Posterior cingulate gyrus (tissue), 11 donors: ENCODE results near the gene MVD.

Source experiments
- DNase-seq, 10 donors: peaks; one replicate each; pipeline versions ENCODE4 v3.0.0 to v3.0.0-alpha.2; 2020 to 2021; ENCODE audit warnings: mixed read lengths in 3 of 10
- intact Hi-C: fragments of 100-400 bp; cut with DNase I; formaldehyde crosslinking; loops from one replicate; pipeline ENCODE4 v1.15.1; 2023

The MVD gene

GRCh38 chr16:88631920-88632586 is 30.8 kb downstream of the MVD start:
- intact Hi-C loops: loop anchor here (10.0 kb wide), 1 partner anchor 543 kb away; the partner anchor contains the start of gene CDH15
- no peak for DNase-seq

- no peak for DNase-seq
- intact Hi-C loops: loop anchor here (10.0 kb wide), 1 partner anchor 543 kb away; the partner anchor contains the start of gene CDH15
These were observed 31.5 kb downstream of the MVD start for GRCh38 chr16:88631384-88631783.

- intact Hi-C loops: loop anchor here (10.0 kb wide), 1 partner anchor 544 kb away; the partner anchor contains the start of gene CDH15
- no peak for DNase-seq
These were observed 31.9 kb downstream of the MVD start for GRCh38 chr16:88630941-88631340.

GRCh38 chr16:88630433-88630832 is 32.5 kb downstream of the MVD start:
- intact Hi-C loops: loop anchor here (10.0 kb wide), 1 partner anchor 544 kb away; the partner anchor contains the start of gene CDH15

GRCh38 chr16:88629835-88630234 is 33.1 kb downstream of the MVD start:
- intact Hi-C loops: loop anchor here (10.0 kb wide), 1 partner anchor 545 kb away; the partner anchor contains the start of gene CDH15
- DNase-seq: no peak

More at GRCh38 chr16:88630433-88630832, 32.5 kb downstream of the MVD start:
- DNase-seq: no peak

- no peak for DNase-seq
- intact Hi-C loops: no loop called here
These were observed 34.3 kb downstream of the MVD start for GRCh38 chr16:88628512-88628974.

- intact Hi-C loops: no loop called here
- no peak for DNase-seq
These were observed 35.1 kb downstream of the MVD start for GRCh38 chr16:88627531-88628411.

GRCh38 chr16:88626646-88627045 is 36.2 kb downstream of the MVD start:
- DNase-seq: no peak
- intact Hi-C loops: no loop called here

- DNase-seq: no peak
- intact Hi-C loops: no loop called here
These were observed 37.8 kb downstream of the MVD start for GRCh38 chr16:88624977-88625576.

- no peak for DNase-seq
- intact Hi-C loops: no loop called here
These were observed 38.4 kb downstream of the MVD start for GRCh38 chr16:88624481-88624880.

GRCh38 chr16:88623858-88624257 is 39.0 kb downstream of the MVD start:
- intact Hi-C loops: no loop called here
- DNase-seq: no peak

GRCh38 chr16:88622866-88623265 is 40.0 kb downstream of the MVD start:
- peak in 5 of 10 donors; percentile 19 to 87 (median 48) for DNase-seq
- intact Hi-C loops: no loop called here

- DNase-seq: no peak
- intact Hi-C loops: no loop called here
These were observed 40.8 kb downstream of the MVD start for GRCh38 chr16:88622125-88622524.

- DNase-seq: no peak
- intact Hi-C loops: no loop called here
These were observed 42.8 kb downstream of the MVD start for GRCh38 chr16:88619859-88620815.

- intact Hi-C loops: no loop called here
- DNase-seq: no peak
These were observed 43.8 kb downstream of the MVD start for GRCh38 chr16:88618956-88619667.

GRCh38 chr16:88618182-88618955 is 44.5 kb downstream of the MVD start:
- intact Hi-C loops: no loop called here
- DNase-seq: no peak

GRCh38 chr16:88617268-88618031 is 45.4 kb downstream of the MVD start:
- intact Hi-C loops: no loop called here
- DNase-seq: no peak

GRCh38 chr16:88616736-88617135 is 46.2 kb downstream of the MVD start:
- intact Hi-C loops: no loop called here
- no peak for DNase-seq
